ENCODE data around the gene MYOM1.

The MYOM1 gene

GRCh38 chr18:3111523-3112240 is 108.1 kb downstream of the MYOM1 start:
- DNase-seq: no peak

GRCh38 chr18:3110034-3110752 is 109.6 kb downstream of the MYOM1 start:
- DNase-seq: no peak

- no peak for DNase-seq
Measured at GRCh38 chr18:3107740-3108151, 112.0 kb downstream of the MYOM1 start.

- DNase-seq: no peak
Measured at GRCh38 chr18:3104190-3105054, 115.3 kb downstream of the MYOM1 start.

GRCh38 chr18:3103576-3103975 is 116.2 kb downstream of the MYOM1 start:
- DNase-seq: no peak

GRCh38 chr18:3102983-3103382 is 116.8 kb downstream of the MYOM1 start:
- DNase-seq: no peak

- DNase-seq: no peak
Measured at GRCh38 chr18:3100498-3101132, 119.2 kb downstream of the MYOM1 start.

GRCh38 chr18:3099327-3099726 is 120.4 kb downstream of the MYOM1 start:
- no peak for DNase-seq

- DNase-seq: no peak
Measured at GRCh38 chr18:3097082-3097481, 122.7 kb downstream of the MYOM1 start.

GRCh38 chr18:3095921-3096320 is 123.8 kb downstream of the MYOM1 start:
- no peak for DNase-seq

GRCh38 chr18:3094338-3094684 is 125.5 kb downstream of the MYOM1 start:
- no peak for DNase-seq

GRCh38 chr18:3093624-3094337 is 126.0 kb downstream of the MYOM1 start:
- DNase-seq: no peak

GRCh38 chr18:3092727-3093126 is 127.0 kb downstream of the MYOM1 start:
- DNase-seq: no peak

GRCh38 chr18:3089579-3089978 is 130.2 kb downstream of the MYOM1 start:
- no peak for DNase-seq

GRCh38 chr18:3088449-3088848 is 131.3 kb downstream of the MYOM1 start:
- no peak for DNase-seq

GRCh38 chr18:3086871-3087270 is 132.9 kb downstream of the MYOM1 start:
- DNase-seq: no peak

GRCh38 chr18:3085612-3086011 is 134.2 kb downstream of the MYOM1 start:
- no peak for DNase-seq

GRCh38 chr18:3084206-3084605 is 135.6 kb downstream of the MYOM1 start:
- DNase-seq: no peak

GRCh38 chr18:3083766-3084165 is 136.0 kb downstream of the MYOM1 start:
- DNase-seq: no peak

- DNase-seq: no peak
Measured at GRCh38 chr18:3081584-3081991, 138.2 kb downstream of the MYOM1 start.

GRCh38 chr18:3079653-3080052 is 140.1 kb downstream of the MYOM1 start:
- DNase-seq: no peak

GRCh38 chr18:3075491-3075890 is 144.3 kb downstream of the MYOM1 start:
- DNase-seq: no peak

All from right forelimb (tissue), 1 donor.